CD4-positive, alpha-beta T cell treated with Interleukin-15 for 1 hour (primary cell): ENCODE data around the gene ZNF512B.
"Not testable (repeated sequence)": the region's sequence is repeated elsewhere in the genome, so short reads cannot be mapped to it uniquely, and the experiment has no call there.

ENCODE experiments used
- DNase-seq: peaks from one replicate; pipeline ENCODE4 v3.0.0-alpha.2; 2020

The ZNF512B gene

DNA sequence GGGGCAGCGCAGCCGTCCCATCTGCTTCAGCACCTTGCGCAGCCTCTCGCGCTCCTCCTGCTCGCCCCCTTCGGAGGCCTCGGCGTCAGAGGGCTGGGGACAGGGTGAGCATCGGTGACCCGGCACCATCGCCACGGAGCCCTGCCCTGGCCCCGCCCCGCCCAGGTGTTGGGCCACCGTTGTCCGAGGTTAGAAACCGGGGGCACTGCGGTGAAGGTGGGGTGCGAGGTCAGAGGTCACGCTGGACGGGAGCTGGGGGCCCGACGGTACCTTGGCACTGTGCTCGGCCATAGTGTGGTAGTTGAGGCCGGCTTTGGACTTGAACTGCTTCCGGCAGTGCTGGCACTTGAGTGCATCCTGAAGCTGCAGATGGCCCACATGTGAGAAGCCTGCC lies 6.4 kb downstream of the ZNF512B start:
- DNase-seq: no peak

GRCh38 chr20:63962426-63963347 lies 7.0 kb downstream of the ZNF512B start:
- DNase-seq: no peak

DNA sequence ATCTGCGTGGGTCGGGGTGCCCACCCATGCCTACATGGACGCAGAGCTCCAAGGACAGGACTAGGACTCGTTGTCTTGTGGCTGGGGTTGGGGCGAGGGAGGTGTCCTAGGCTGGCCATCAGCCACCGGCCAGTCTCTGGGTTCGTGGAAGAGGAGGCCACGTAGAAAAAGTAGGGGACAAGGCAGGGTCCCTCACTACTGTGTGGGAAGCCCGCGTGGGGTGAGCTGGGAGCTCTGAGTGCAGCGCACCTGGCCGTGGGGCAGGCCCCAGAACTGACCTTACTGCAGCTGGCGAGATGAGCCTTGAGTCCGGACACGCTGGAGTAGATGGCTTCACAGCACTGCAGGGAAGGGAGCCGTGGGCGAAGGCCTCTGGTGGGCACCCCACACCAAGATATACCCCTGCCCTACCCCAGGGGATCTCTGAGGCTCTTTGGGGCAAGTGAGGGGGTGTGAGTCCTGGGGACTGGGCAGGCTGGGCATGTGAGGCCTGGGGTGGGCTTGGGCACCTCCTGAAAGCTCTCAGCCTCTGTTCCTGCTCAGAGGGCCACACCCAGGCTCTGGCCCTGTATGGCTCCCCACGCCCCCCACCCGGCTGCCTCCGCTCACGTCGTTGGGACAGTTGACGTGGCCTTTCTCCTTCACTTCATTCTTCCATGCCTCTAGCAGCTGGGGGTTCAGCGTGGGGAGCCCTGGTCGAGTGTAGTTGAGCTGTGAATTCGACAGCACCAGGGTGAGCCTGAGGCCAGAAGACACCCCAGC lies 7.9 kb downstream of the ZNF512B start:
- DNase-seq: peak; percentile 11

GRCh38 chr20:63960654-63961621 lies 8.8 kb downstream of the ZNF512B start:
- DNase-seq: not testable (repeated sequence)

GRCh38 chr20:63959699-63960075 lies 10.0 kb downstream of the ZNF512B start:
- no peak for DNase-seq

- no peak for DNase-seq
Measured at GRCh38 chr20:63958964-63959698, 10.6 kb downstream of the ZNF512B start.

DNA sequence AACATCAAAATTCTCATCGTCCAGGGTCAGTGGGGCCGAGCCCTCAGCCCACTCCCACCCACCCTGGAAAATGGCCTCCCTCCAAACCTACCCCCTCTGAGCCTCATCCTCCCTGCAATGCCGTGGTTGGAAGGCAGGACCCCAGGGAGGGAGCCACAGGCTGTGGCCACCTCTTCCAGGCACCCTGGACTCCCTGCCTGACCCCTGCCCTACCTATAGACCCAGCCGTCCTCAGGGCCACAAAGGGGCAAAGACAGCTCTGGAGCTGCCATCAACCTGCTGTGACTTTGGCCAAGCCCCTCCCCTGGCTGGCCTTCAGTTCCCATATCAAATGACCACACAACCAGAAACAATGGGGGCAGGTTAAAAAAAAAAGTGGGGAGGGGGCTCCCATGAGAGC lies 11.3 kb downstream of the ZNF512B start:
- no peak for DNase-seq

DNA sequence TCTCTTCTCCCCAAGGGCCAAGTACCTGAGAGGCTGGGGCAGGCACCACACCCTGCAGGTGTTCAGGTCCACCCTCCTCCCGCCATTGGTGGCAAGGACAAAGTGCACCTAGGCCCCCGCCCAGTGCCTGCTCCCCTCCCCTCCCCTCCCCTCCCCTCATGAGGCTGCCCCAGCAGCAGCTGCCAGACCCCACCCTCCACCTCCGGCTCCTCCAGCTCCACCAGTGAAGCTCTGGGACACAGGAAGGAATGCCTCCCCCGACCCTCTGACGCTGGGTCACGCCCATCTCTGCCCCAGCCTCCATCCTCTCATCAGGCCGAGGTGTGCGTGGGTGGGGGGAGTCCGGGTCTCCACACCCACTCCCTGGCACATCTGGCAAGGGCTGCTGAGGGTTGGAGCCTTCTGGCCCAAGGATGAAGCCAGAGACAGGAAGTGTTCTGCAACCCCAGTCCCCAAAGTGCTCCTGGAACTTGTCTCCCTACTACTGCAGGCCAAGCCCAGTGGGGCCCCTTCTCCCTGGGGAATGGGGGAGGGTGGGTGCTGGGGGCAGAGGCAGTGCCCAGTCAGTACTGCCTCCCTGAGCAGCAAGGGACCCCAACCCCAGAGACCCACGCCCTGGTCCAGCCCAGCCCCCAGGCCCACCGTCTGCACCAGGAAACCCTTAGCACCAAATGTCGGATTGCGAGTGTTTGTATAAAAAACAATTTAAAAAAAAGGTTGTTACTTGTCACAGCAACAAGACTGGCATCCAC lies 11.9 kb downstream of the ZNF512B start:
- no peak for DNase-seq

- peak; percentile 51 for DNase-seq
Measured at GRCh38 chr20:63957004-63957689, 12.6 kb downstream of the ZNF512B start.

- no peak for DNase-seq
Measured at GRCh38 chr20:63956664-63957003, 13.1 kb downstream of the ZNF512B start.

DNA sequence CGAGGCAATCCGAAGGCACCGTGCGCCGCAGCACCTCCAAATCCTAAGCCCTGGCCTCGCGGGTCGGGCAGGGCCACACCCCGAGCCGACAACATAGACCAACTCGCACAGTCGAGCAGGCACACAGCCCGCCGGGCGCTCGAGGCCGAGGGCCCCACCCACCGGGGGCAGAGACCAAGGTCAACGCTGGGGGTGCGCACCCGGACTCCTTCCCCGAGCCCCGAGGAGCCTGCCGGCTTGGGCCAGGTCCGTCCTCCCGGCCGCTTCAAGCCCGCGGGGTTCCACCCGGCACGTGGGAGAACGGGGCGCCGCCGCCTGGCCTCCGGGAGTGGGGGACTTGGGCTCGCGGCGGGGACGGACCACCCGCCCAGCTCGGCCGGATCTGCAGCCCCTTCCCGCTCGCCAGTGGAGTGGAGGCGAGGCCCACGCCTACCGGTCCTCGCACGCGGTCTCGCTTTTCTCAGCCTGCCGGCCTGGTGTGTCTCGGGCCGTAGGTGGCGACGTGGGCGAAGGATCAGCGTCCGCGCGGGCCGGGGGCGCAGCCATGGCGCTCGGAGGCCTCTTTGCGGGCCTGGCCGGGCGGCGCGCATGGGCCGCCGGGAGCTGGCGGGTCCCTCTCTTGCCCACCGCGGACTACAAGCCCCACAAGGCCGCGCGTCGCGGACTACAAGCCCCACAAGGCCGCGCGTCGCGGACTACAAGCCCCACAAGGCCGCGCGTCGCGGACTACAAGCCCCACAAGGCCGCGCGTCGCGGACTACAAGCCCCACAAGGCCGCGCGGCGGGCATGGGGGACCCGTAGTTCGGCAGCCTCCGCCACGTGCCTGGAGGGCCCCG lies 13.7 kb downstream of the ZNF512B start, which contains the start of gene UCKL1:
UCKL1 (minus strand) TSS at position 590 of the 837 bp plus-strand sequence; CDS start at position 546, 44 bp downstream.
- DNase-seq: peak; percentile 92

DNA sequence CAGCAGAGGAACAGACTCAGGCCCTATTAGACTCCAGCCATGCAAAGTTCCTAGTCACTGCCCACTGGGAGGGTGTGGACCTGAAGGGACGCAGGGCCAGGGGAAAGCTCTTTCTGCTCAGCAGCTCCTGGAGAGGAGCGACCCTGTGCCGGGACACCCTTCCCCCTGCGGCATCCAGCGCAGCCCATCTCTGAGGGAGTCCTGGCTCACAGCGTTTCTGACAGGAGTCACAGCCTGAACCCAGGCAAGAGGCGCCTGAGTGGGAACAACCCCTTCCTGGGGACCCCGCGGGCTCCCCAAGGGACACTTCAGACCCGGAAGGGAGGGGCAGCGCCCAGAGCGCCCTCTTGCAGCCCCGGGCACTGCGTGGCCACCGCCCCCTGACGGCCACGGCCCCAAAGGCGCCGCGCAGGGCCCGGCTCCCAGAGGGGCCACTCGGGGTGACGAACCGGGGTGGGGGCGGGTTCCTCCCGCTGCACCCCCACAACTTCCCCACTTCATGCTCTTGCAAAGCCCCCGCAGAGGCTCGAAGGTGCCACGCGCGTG lies 14.4 kb downstream of the ZNF512B start:
- no peak for DNase-seq

GRCh38 chr20:63953764-63954429 lies 15.8 kb downstream of the ZNF512B start:
- DNase-seq: no peak

- no peak for DNase-seq
Measured at GRCh38 chr20:63952769-63953168, 17.0 kb downstream of the ZNF512B start.

DNA sequence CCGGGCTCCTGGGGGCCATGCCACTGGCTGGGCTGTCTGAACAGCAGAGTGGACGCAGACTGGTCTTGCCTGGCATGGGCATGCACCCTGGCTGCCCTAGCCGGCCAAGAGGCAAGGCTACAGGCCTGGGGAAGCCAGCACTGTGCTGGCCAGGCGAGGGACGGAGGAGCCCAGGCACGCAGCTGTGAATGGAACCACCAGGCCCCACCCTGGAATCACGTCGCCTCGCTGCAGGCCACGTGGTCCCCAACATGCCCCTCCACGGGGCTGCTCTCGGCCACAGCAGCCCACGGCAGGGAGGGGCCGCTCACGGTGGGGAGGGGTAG lies 17.6 kb downstream of the ZNF512B start:
- DNase-seq: no peak

GRCh38 chr20:63951398-63952209 lies 18.1 kb downstream of the ZNF512B start:
- DNase-seq: no peak

DNA sequence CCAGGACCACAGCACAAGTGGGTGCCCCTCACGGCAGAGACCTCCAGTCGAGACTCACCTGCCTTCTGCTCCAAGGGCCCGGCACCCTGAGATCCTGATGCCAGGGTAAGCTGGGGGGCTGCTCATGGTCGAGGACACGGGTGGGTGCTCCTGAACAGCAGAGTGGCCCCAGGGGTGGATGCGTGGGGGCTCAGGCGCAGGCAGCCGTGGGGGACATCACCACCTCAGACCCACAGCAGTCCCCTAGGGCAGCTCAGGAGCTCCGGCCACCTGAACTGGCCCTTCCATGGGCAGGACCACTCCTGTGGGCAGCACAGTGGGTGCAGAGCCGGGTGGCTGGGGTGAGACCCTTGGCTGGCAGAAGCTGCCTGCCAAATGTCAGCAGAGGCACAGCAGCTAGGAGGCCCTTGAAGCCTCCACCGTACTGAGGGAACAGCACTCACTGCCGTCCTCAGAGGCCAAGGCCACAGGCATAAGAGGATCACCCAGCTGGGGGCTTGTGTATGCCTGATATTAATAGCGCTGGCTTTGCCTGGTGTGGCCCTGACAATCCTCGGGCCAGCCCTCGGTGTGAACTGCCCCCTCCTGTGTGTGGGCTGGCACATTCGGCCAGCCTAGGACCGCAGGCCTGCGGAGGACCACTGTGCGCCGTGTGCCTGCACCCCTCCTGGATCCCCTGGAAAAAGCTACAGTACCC lies 18.9 kb downstream of the ZNF512B start:
- no peak for DNase-seq
